ENCODE data around the gene TBXAS1.
"Not testable (repeated sequence)": the region's sequence is repeated elsewhere in the genome, so short reads cannot be mapped to it uniquely, and the experiment has no call there.

The TBXAS1 gene

DNA sequence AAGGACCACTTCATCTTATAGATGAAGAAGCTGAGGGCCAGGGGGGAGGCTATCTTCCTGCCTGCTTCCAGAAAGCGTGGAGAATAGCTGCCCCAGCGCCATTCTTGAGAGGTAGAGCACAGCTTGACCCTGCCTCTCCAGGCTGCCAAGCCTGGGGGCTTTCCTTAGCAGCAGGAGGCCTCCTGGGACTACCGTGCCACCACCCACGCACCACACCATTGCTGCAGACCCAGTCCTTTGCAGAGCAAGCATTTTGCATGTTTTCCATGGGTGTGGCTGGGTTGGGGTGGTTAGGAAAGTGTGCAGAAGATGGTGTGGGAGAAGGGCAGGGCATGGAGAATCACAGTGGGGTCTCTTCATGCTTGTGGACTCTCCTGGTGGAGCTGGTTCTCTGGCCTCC, 64.9 kb downstream of the TBXAS1 start:
- no peak for DNase-seq

DNA sequence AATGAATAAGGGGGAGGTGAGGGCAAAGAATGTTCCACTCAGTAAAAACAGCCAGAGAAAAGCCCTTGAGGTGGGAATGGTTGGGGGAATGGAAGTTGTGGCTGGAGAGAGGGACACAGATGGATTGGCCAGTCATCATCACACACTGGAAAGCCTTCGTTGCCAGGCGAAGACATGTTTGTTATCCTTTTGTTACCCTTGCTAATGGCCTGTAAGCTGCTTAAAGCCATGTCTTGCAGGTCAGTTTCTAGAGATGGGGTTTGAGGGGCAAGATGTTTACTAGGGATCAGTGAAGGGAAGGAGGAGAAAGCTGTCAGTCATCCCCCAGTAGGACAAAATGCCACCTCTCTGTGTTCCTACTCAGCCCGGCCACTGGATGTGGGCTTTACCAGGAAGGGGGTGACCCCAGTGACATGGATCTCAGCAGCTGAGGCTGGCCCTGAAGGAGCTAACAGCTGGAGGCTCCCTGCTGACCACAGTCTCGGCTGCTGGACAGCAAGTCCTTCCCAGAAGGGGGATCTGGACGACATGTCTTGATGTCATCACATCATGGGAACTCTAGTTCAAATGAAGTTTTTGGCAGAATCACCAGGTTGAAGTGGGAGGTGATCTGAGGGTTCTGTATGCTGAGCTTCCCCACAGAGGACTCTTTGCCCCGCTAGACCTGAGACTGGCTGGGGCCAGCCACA, 66.2 kb downstream of the TBXAS1 start:
- DNase-seq: no peak

DNA sequence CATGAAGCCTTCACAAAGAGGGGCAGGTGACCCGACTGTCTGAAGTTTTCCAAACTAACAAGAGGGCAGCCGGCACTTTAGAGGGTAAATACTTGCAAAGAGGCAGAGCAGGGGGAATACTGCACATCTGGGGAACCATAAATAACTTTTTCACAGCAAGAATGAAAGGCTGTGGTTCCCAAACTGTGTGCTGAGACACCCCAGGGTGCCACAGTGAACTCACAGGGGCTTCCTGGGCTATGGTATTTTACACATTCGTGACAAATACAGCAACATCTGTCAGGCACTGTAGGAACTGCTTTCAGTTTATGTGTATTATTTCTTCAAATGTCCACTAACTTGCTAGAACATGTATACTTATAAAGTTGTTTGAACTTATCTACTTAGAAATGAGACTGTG, 67.2 kb downstream of the TBXAS1 start:
- no peak for DNase-seq

DNA sequence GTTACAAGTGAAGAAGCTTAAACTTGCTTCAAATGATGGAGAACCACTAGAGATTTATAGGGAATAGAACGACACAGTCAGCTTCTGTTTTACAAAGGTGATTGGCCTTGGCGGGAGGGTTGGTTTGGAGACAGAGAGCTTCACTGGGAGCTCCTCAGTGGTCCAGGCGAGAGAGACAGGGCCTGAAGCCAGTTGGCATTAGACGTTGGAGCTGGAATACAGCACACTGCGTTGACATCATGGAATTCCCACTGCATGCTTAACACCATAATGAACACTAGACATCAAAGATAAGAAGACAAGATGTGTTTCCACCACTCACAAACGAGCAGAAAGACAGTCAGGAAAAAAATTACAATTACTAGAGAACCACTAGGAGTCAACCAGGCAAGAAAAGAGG, 67.8 kb downstream of the TBXAS1 start:
- no peak for DNase-seq

DNA sequence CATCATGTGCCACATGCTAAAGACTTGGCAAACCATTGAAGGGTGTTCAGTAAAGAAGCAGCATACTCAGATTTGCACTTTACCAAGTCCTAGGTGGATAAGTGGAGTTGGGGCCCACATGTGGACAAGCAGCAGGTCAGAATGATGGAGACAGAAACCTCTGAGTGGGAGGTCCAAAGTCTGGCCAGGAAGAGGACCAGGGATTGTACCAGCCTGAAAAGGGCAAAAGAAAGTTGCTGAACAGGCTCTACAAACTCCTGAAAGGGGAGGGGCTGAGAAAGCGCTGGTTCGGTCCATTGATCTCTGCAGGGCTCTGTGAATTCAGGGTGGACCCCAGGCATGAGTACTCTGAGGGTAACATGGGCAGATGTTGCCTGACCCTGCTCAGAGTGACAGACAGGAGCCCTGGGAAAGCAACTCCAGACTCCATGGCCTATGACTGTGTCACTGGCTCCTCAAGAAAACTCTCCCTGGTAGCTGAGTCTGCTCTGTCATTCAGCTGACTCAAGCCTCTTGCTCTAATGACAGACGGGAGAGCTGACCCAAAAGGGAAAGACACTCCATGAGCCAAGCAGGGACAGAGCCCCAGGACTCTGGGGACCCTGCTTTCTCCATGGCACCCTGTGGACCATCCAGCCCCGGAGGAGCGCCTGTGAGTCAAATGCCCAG, 68.5 kb downstream of the TBXAS1 start:
- DNase-seq: no peak

DNA sequence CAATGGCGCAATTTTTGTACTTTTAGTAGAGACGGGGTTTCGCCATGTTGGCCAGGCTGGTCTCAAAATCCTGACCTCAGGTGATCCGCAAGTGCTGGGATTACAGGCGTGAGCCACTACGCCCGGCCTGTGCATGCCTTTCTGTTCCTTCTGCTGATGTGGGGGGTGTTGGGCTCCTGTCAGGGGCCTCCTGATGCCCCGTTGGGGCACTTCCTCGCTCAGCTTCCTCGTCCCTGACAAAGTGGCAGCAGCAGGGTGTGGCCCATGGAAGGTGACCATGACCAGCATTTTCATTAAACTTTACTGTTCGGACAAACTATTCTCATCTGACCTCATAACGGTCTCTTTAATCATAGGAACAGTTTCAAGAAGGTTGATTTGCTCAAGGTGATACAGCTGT, 69.4 kb downstream of the TBXAS1 start:
- no peak for DNase-seq

DNA sequence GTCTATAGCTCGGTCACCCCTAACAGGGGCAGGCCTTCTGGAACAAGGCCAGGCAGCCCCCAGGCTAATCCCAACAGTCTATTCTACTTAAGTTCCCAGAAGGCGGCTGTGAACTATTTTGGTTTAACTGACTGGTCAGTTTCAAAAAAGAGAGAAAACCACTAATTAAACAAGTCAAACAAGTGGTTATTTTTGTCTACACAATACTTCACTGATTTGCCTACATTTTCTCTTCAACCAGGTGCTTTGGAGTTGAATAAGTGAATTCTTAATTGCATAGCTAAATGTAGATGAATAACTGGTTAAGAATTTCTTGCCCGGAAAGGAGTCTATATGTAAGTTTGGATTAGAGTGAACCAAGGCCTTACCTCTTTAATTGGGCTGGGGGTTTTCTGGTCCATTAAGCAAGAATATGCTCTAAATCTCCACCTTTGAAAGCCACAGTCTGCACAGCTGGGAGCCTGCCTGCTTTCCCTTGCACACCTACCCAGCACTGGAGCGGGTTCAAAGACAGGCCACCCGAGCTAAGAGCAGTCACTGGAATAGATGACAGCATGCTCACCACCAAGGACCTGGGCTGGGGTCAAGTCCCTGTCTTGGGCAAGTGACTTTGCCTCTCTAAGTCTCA, 70.4 kb downstream of the TBXAS1 start:
- DNase-seq: no peak

DNA sequence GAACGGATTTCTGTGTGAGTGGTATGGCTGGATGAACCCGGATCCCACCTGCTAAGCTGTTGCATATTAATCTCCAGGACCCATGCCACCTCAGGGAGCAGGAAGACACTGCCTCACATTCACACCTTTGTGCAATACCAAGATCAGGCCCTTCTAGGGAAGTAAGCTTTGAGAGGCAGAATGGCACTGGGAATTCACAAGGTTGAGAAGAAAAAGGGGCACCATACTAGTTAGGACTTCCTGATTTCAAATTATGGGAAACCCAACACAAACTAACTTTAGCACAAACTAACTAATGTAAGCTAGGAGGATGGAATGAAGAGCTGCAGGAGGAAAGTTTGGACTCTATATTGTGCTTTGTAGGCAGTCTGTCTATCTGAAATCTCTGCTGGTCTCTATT, 71.3 kb downstream of the TBXAS1 start:
- no peak for DNase-seq

DNA sequence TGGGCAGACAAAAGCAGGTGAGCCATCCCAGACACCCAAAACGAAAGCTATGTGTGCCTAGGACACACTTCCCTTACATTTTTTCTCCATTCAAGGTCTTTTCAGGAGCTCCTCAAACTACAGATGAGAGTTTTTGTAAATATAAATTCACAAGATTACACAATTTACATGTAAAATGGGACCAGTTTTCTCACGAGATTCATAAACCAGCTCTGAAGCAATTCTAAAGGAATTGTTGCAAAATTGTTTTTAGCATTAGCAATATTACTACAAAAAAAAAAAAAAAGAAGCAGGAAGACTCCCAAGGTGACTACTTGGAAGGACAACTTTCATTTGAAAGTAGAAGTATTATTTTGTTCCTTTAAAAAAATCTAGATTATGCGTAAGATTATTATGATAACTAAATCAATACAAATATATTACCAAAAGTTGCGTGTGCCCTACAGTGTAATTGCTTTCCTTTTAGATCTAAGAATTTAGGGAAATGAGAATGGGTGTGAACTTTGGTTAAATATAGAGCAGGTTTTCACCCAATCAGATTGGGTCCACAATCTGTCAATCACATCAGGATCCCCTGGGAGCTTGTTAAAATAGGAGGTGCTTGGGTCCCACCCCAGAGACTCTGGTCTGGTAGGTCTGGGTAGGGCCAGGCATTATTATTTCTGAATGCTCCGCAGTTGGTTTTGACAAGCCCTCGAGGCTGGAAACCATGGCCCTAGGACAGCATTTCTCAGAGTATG, 72.2 kb downstream of the TBXAS1 start:
- DNase-seq: no peak

DNA sequence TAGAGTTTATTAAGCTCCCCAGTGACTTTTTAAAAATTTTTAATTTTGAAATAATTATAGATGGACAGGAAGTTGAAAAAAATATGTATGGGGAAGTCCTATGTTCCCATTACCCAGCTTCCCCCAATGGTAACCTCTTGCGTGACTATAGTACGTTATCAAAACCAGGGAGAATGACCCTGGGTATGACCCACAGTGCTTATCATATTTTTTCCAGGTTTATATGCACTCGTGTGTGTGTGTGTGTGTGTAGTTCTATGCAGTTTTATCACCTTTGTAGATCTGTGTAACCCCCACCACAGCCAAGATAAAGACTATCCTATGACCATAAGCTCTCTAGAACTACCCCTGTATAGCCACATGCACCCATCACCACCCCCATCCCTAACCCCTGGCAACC, 72.8 kb downstream of the TBXAS1 start:
- no peak for DNase-seq

DNA sequence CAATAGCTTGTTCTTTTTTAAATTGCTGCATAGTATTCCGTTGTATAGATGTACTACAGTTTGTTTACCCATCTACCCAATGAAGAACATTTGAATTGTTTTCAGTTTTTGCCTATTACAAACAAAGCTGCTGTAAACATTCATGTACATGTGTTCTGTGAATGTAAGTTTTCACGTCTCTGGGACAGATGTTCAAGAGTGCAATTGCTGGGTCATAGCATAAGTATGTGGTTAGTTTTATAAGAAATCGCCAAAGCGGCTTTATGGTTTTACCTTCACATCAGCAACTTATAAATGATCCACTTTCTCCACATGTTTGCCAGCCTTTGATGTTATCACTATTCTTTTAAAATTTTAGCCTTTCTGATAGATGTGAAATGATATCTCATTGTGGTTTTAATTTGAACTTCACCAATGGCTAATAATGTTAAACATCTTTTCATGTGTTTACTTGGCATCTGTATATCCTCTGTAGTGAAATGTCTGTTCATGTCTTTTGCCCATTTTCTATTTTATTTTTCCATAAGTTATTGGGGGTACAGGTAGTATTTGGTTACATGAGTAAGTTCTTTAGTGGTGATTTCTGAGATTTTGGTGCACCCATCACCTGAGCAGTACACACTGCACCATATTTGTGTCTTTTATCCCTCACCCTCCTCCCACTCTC, 73.5 kb downstream of the TBXAS1 start:
- DNase-seq: no peak

DNA sequence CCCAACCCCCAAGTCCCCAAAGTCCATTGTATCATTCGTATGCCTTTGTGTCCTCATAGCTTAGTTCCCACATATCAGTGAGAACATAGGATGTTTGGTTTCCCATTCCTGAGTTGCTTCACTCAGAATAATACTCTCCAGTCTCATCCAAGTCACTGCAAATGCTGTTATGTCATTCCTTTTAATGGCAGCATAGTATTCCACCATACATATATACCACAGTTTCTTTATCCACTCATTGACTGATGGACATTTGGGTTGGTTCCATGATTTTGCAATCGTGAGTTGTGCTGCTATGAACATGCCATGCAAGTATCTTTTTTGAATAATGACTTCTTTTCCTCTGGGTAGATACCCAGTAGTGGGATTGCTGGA, 74.0 kb downstream of the TBXAS1 start:
- DNase-seq: not testable (repeated sequence)

DNA sequence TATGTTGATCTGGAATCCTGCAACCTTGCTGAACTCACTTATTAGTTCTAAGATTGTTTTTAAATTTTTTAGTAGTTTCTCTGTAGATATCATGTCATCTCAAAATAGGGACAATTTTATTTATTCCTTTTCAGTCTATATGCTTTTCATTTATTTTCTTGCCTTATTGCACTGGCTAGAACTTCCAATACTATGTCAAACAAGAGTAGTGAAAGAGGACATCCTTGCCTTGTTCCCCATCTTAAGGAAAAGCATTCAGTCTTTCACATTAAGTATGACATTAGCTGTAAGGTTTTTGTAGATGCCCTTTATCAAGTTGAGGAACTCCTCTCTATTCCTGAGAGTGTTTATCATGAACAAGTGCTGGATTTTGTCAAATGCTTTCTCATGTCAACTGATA, 77.8 kb downstream of the TBXAS1 start:
- no peak for DNase-seq

DNA sequence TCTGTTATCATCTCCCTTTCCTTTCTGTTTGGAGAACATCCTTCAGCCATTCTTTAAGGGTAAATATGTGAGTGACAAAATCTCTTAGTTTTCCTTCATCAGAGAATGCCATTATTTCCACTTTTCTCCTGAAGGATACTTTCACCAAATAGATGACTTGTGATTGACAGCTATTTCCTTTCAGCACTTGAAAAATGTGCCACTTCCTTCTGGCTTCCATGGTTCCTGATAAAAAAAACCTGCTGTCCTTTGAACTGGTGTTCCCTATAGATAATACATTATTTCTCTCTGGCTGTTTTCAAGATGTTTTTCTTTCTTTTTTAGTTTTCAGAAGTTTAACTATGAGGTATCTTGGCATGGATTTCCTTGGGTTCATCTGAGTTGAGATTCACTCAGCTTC, 79.7 kb downstream of the TBXAS1 start:
- no peak for DNase-seq

DNA sequence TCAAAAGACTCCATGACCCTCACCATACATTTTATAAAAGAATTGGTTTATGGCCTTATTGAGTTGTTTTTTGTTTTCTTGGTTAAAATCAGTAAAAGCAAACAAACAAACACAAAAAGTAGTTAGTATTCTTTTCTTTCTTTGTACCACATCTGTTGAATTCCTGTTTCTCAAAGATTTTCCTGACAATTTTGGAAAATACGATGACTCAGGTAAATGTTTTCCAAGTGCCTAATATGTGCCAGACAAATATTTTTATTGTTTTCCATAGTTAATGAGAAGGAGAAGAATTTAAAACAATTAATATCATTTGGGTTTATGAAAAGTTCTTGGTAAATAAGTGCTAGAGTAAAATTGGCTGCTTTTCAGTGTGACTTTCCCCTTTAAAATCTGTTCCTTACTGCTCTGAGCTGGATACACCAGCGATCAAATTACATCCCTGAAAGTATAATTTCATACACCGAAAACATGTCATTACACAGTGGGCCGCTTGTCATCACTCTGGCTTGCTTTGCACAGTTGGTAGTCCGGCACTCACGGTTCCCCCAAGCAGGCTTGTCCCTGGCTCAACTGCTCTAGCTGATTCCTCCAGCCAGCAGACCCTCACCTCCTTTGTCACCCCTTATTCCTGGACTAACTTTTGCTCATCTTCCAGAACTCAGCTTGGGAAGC, 80.5 kb downstream of the TBXAS1 start:
- DNase-seq: no peak

DNA sequence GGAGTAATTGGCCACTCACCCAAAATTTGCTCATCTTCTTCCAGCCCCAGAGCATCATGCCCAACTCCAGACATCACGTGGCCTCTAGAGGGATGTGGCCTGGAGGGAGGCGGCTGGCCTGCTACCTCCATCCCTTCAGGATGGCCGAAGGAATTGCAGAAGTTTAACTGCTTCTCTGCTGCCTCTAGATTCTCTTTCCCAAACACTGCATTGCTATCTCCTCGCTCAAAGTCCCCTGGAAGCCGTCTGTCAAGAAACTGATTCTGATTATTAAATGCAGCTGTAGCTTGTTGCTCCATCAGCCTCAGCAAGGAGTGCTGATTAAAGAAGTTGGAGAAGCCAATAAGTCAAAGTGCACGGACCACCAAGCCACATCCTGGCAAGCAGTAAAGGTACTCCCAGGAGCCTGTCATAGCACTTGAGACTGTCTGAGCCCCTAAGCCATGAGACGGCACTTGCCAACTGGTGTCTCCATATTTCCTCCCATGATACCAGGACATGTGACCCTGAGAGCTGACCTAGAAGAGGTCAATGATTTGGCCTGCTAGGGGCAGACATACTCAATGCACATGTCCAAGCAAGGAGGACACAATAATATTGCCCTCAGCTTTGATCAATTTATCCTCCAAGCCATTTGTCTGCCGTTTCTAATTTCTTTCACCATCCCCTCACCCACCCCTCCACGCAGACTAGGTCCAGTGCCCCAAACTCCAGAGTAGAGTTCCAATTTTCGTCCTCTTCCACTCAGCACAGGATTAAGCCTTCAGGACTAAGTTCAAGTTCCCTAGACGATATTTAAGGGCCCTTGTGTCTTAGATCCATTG, 84.2 kb downstream of the TBXAS1 start:
- DNase-seq: no peak

DNA sequence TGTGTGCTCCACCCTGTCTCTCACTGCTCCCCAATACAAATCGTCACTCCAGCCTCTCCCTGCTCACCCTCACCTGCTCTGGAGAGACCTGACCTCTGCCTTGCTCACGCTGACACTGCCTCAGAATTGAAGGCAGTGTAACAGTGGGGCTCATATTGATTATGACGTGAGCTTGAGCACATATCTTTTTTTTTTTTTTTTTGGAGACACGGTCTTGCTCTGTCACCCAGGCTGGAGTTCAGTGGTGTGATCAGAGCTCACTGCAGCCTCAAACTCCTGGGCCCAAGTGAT, 84.7 kb downstream of the TBXAS1 start:
- no peak for DNase-seq

DNA sequence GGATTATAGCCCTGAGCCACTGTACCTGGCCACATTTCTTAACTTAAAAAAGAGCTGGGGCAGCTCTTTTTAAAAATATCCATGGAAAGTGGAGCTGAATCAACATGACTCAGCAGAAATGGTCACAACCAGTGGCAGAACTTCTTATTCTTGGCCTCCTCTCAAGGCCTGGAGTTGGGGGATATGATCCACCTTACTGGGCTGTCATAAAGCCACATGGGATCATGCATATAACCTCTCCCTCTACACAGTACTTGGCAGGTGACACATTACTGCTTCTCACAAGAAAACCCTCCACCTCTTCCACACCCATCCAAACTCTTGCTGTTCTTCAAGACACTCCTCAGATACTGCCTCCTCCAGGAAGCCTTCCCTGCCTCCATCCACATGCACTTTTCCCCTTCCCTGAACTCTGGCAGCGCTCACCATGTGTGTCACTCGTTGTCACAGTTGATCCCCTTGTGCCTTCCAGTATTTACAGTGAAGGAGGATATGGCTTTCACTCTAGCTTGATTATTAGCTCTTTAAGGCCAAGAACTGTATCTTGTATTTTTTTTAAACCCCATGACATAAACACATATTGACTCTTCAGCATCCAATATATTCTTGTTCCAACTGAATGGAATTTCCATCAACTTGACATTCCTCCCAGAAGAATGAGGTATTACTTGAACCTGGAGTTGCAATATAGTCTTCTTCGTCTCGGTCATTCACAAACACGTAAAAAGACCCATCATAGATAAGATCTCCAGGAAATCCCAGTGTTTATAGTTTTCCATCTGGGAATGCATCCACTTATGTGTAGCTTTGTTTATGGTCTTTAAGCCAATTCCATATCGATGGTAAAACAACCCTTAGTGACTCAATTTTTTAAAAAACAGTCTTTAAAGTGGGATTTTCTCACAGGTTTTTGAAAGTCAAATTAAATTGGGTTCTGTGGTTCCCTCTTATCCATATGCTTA, 85.5 kb downstream of the TBXAS1 start:
- no peak for DNase-seq

DNA sequence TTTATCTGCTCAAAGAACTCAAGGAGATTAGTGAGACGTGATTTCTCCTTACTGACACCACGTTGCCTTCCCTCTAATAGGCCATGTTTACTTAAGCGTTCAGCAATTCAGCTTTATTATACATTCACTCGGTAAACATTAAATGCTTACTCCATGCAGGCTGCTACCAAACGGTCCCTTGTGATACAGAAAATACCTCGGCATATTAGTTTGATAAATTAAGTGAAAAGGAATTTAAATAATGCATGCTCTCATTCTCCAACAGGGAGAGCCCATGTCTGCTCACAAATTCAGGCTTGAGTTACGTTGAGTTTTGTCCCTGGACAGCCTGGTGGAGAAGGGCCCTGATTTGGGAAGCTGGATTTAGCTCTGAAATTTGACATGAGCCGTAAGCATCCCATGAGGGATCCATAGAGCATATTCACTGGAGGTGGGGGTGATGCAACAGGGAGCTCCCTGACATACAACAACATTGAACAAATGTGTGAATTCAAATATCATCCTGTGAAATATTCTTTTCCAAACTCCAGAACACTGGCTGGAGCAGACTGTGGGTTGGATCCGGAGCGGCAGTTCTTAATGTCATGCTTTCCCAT, 86.3 kb downstream of the TBXAS1 start:
- DNase-seq: no peak
